ENCODE data around the gene CREB1. TPM values are rescaled to one million over a fixed set of nuclear protein-coding genes. Genes with fewer than 3 reads are reported as not detected.

The CREB1 gene
- total and polyA plus RNA-seq, 8 donors: 61.1 to 83.0 (median 70.9) TPM

GRCh38 chr2:207567671-207568070, 37.9 kb downstream of the CREB1 start:
- Histone ChIP-seq H3K27ac (no peak overlapping the region), H3K27me3 (no peaks in the 10 kb centered on the region), H3K9me3 (no peaks in the 10 kb centered on the region), H3K36me3 (peaks cover 0 to 51% of the 10 kb centered on the region in 2 donors), H3K4me3 (no peak overlapping the region), H3K4me1 (no peaks in the 10 kb centered on the region)
- no peak for DNase-seq
- intact Hi-C loops (cut with DNase I): no loop called here
- TF ChIP-seq CTCF (IDR thresholded peaks at IDR 0.05): no peak
- ATAC-seq: no peak

GRCh38 chr2:207571370-207571769, 41.6 kb downstream of the CREB1 start:
- Histone ChIP-seq H3K27me3 (no peaks in the 10 kb centered on the region), H3K36me3 (peaks cover 0 to 68% of the 10 kb centered on the region in 2 donors), H3K9me3 (no peaks in the 10 kb centered on the region), H3K4me1 (no peaks in the 10 kb centered on the region), H3K4me3 (no peak overlapping the region), H3K27ac (no peak overlapping the region)
- no peak for DNase-seq
- no peak for TF ChIP-seq CTCF (IDR thresholded peaks at IDR 0.05)
- intact Hi-C loops (cut with DNase I): no loop called here
- no peak for ATAC-seq

- DNase-seq (no peak), ATAC-seq (no peak)
- no peak for TF ChIP-seq CTCF (IDR thresholded peaks at IDR 0.05)
- Histone ChIP-seq H3K27me3 (no peaks in the 10 kb centered on the region), H3K27ac (no peak overlapping the region), H3K4me1 (no peaks in the 10 kb centered on the region), H3K4me3 (no peak overlapping the region), H3K36me3 (peaks cover 0 to 82% of the 10 kb centered on the region in 2 donors), H3K9me3 (no peaks in the 10 kb centered on the region)
- intact Hi-C loops (cut with DNase I): no loop called here
Observed at GRCh38 chr2:207584952-207585351, 55.2 kb downstream of the CREB1 start.

- no peak overlapping the region for H3K27ac ChIP-seq
- ATAC-seq: no peak
- peaks cover 0 to 82% of the 10 kb centered on the region in 2 donors for H3K36me3 ChIP-seq
Observed at GRCh38 chr2:207587305-207587704, 57.5 kb downstream of the CREB1 start.

GRCh38 chr2:207589143-207589542, 59.4 kb downstream of the CREB1 start:
- Histone ChIP-seq H3K4me3 (no peak overlapping the region), H3K27ac (no peak overlapping the region), H3K36me3 (peaks cover 0 to 81% of the 10 kb centered on the region in 2 donors), H3K27me3 (no peaks in the 10 kb centered on the region), H3K9me3 (peaks cover 0 to 10% of the 10 kb centered on the region in 2 donors), H3K4me1 (peaks cover 0 to 2% of the 10 kb centered on the region in 2 donors)
- TF ChIP-seq CTCF (IDR thresholded peaks at IDR 0.05): no peak
- ATAC-seq (no peak), DNase-seq (no peak)
- intact Hi-C loops (cut with DNase I): no loop called here

More at GRCh38 chr2:207587305-207587704, 57.5 kb downstream of the CREB1 start:
- TF ChIP-seq CTCF (IDR thresholded peaks at IDR 0.05): no peak
- no peak for DNase-seq
- intact Hi-C loops (cut with DNase I): no loop called here
- Histone ChIP-seq H3K4me1 (no peaks in the 10 kb centered on the region), H3K4me3 (no peak overlapping the region), H3K9me3 (peaks cover 0 to 9% of the 10 kb centered on the region in 2 donors), H3K27me3 (no peaks in the 10 kb centered on the region)
